PC-9 (cell line): Measurements from ENCODE around the gene UNCX.

Source experiments
- EZH2 ChIP-seq: fragments of 200-600 bp; sonication (generic); IDR thresholded peaks from 2 replicates; pipeline ENCODE4 v1.8.0; 2017; ENCODE audit warnings: antibody characterized with exemption, low read depth
- TF ChIP-seq, protein P1 (sequence below): fragments of 200-600 bp; sonication (generic); conservative IDR thresholded peaks from 2 replicates; pipeline ENCODE4 v1.6.1; 2017; ENCODE audit warnings: mixed run types, antibody characterized with exemption, mild to moderate bottlenecking, moderate library complexity

GRCh38 chr7:1226186-1226901, 6.3 kb upstream of the UNCX start:
- TF ChIP-seq, protein P1, sequence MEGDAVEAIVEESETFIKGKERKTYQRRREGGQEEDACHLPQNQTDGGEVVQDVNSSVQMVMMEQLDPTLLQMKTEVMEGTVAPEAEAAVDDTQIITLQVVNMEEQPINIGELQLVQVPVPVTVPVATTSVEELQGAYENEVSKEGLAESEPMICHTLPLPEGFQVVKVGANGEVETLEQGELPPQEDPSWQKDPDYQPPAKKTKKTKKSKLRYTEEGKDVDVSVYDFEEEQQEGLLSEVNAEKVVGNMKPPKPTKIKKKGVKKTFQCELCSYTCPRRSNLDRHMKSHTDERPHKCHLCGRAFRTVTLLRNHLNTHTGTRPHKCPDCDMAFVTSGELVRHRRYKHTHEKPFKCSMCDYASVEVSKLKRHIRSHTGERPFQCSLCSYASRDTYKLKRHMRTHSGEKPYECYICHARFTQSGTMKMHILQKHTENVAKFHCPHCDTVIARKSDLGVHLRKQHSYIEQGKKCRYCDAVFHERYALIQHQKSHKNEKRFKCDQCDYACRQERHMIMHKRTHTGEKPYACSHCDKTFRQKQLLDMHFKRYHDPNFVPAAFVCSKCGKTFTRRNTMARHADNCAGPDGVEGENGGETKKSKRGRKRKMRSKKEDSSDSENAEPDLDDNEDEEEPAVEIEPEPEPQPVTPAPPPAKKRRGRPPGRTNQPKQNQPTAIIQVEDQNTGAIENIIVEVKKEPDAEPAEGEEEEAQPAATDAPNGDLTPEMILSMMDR = no peak
- TF ChIP-seq EZH2 = no peak
